HepG2 (cell line): ENCODE data around the gene ALCAM. TPM values are rescaled to one million over a fixed set of nuclear protein-coding genes. Genes with fewer than 3 reads are reported as not detected.

Source experiments
- ATAC-seq: fragments of 200-7000 bp; cut with Tn5 transposase; 3 replicates; pipeline ENCODE4 v1.9.1; 2020; ENCODE audit warnings: mild to moderate bottlenecking, moderate library complexity
- BruUV-seq: library from RNA; stranded (reverse); fragments of 400-500 nt; replicated peaks from 2 replicates; lab custom pipeline; 2021; lab: Mats Ljungman, UMichigan
- CTCF ChIA-PET: fragments of 300-600 bp; formaldehyde crosslinking; extraction: SDS; loops from one replicate; lab custom pipeline; 2021; ENCODE audit warnings: low total read pairs, inconsistent platforms, low intra/inter-chr PET ratio; lab: Yijun Ruan, JAX
- POLR2A ChIA-PET: fragments of 350-600 bp; sonication (Branson Sonifier 250); formaldehyde crosslinking; loops from one replicate; lab custom pipeline; 2020; ENCODE audit warnings: antibody characterized with exemption, inconsistent platforms; lab: Yijun Ruan, JAX
- DNase-seq: peaks from one replicate; pipeline ENCODE4 v3.0.0-alpha.2; 2015; ENCODE audit warnings: low spot score
- FAIRE-seq: peaks from 3 replicates; lab custom pipeline; 2011; peaks lifted over from hg19 to GRCh38; lab: Jason Lieb, UNC
- H2AFZ ChIP-seq: one replicate; pipeline ENCODE4 v1.6.1; 2011; ENCODE audit warnings: low read length, inconsistent platforms
- H3K27ac ChIP-seq: fragments of 300-600 bp; 3 replicates; pipeline ENCODE4 v1.8.0; 2011; ENCODE audit warnings: mixed run types, mild to moderate bottlenecking, mixed read lengths, low read length, inconsistent platforms; ENCODE audit not compliant: insufficient read depth; ENCODE audit errors: extremely low read length
- H3K27me3 ChIP-seq, 2 experiments: fragments of 200-600 bp in 1 of 2; 2 replicates in 1 of 2; 3 replicates in 1 of 2; pipeline versions ENCODE4 v1.6.0 to v1.8.0; 2011; ENCODE audit warnings: low read length in 2 of 2, mild to moderate bottlenecking in 2 of 2, moderate library complexity in 2 of 2, inconsistent platforms in 1 of 2; ENCODE audit not compliant: insufficient read depth in 2 of 2, control insufficient read depth in 1 of 2
- H3K36me3 ChIP-seq, 2 experiments: fragments of 200-600 bp in 1 of 2; replicated peaks in 1 of 2; 2 replicates in 1 of 2; 3 replicates in 1 of 2; pipeline versions ENCODE4 v1.5.1 to v1.8.0; 2011; ENCODE audit warnings: low read length in 2 of 2, inconsistent platforms in 1 of 2; ENCODE audit not compliant: insufficient read depth in 2 of 2, control insufficient read depth in 1 of 2
- H3K4me1 ChIP-seq: 2 replicates; pipeline ENCODE4 v1.5.1; 2012; ENCODE audit warnings: low read length, inconsistent platforms; ENCODE audit not compliant: insufficient read depth
- H3K4me2 ChIP-seq: 2 replicates; pipeline ENCODE4 v1.6.0; 2011; ENCODE audit warnings: low read depth, low read length, inconsistent platforms
- H3K4me3 ChIP-seq, 3 experiments: fragments of 200-600 bp in 1 of 3; sonication (generic), shearing (Covaris generic) in 1 of 3; replicated peaks in 1 of 3; 2 replicates each; pipeline ENCODE4 v1.5.1; 2011 to 2016; ENCODE audit warnings: low read length in 3 of 3, inconsistent platforms in 2 of 3, low read depth in 2 of 3, mild to moderate bottlenecking in 2 of 3, control low read depth in 1 of 3, mixed read lengths in 1 of 3; ENCODE audit not compliant: insufficient read depth in 1 of 3
- H3K79me2 ChIP-seq: one replicate; pipeline ENCODE4 v1.6.1; 2011; ENCODE audit warnings: low read length, inconsistent platforms; ENCODE audit not compliant: insufficient read depth
- H3K9ac ChIP-seq: 2 replicates; pipeline ENCODE4 v1.6.0; 2011; ENCODE audit warnings: mild to moderate bottlenecking, low read depth, low read length, inconsistent platforms; ENCODE audit not compliant: insufficient read depth
- H3K9me3 ChIP-seq: 2 replicates; pipeline ENCODE4 v1.5.1; 2012; ENCODE audit warnings: mild to moderate bottlenecking, low read length
- H4K20me1 ChIP-seq: 2 replicates; pipeline ENCODE4 v1.6.0; 2011; ENCODE audit warnings: inconsistent platforms, mild to moderate bottlenecking, low read length, moderate library complexity; ENCODE audit not compliant: insufficient read depth
- ARID5B ChIP-seq: IDR thresholded peaks from 2 replicates; pipeline ENCODE4 v1.4.0; 2020; ENCODE audit warnings: mild to moderate bottlenecking, missing genetic modification reagents
- FOXO4 ChIP-seq: sonication (generic); formaldehyde crosslinking; conservative IDR thresholded peaks from 2 replicates; pipeline ENCODE4 v1.8.1; 2023; ENCODE audit warnings: missing genetic modification reagents
- GATAD2A ChIP-seq: IDR thresholded peaks from 2 replicates; pipeline ENCODE4 v1.6.1; 2016
- MIER3 ChIP-seq: IDR thresholded peaks from 2 replicates; pipeline ENCODE4 v1.6.1; 2016; ENCODE audit warnings: missing compliant biosample characterization, borderline replicate concordance
- NFE2L2 ChIP-seq: fragments of 150-350 bp; IDR thresholded peaks from 2 replicates; pipeline ENCODE4 v1.6.1; 2014; ENCODE audit warnings: low read length
- RAD21 ChIP-seq: fragments of 450-650 bp; formaldehyde crosslinking; IDR thresholded peaks from 2 replicates; pipeline ENCODE4 v1.5.0; 2020; ENCODE audit warnings: mild to moderate bottlenecking
- THAP11 ChIP-seq: IDR thresholded peaks from 2 replicates; pipeline ENCODE4 v1.6.1; 2016; ENCODE audit warnings: missing biosample characterization, missing genetic modification reagents
- YEATS4 ChIP-seq: sonication (generic); formaldehyde crosslinking; IDR thresholded peaks from 2 replicates; pipeline ENCODE4 v1.4.0; 2020; ENCODE audit warnings: missing genetic modification reagents, borderline replicate concordance
- ZNF143 ChIP-seq: sonication (generic); formaldehyde crosslinking; IDR thresholded peaks from 2 replicates; pipeline ENCODE4 v1.4.0; 2020; ENCODE audit warnings: missing genetic modification reagents
- ZNF281 ChIP-seq: sonication (generic); formaldehyde crosslinking; IDR thresholded peaks from 2 replicates; pipeline ENCODE4 v1.4.0; 2020; ENCODE audit warnings: missing genetic modification reagents, borderline replicate concordance
- ZNF616 ChIP-seq: sonication (generic); formaldehyde crosslinking; IDR thresholded peaks from 2 replicates; pipeline ENCODE4 v1.5.0; 2020; ENCODE audit warnings: low read depth, mild to moderate bottlenecking, missing genetic modification reagents
- ZNF713 ChIP-seq: sonication (generic); formaldehyde crosslinking; IDR thresholded peaks from 2 replicates; pipeline ENCODE4 v1.4.0; 2020; ENCODE audit warnings: mild to moderate bottlenecking, missing genetic modification reagents
- ZNF740 ChIP-seq: sonication (generic); formaldehyde crosslinking; IDR thresholded peaks from 2 replicates; pipeline ENCODE4 v1.4.0; 2020; ENCODE audit warnings: missing genetic modification reagents
- WGBS: methylation state at CpG from one replicate; pipeline ENCODE4 v1.1.6; 2017; ENCODE audit warnings: low lambda C conversion rate; 5-methylcytosine and 5-hydroxymethylcytosine counted together
- in situ Hi-C: cut with HindIII; loops from 2 replicates; pipeline ENCODE4 v1.10.0; 2017; ENCODE audit warnings: low pct_unique_long_range_greater_than_20kb; ENCODE audit not compliant: extremely low pct_ligation_motif_present
- intact Hi-C: fragments of 100-400 bp; cut with micrococcal nuclease; formaldehyde crosslinking; loops from one replicate; pipeline ENCODE4 v1.10.0; 2022; ENCODE audit not compliant: unreplicated experiment
- polyA plus RNA-seq, 8 experiments: library from polyadenylated mRNA; depleted of rRNA in 3 of 8; stranded (reverse) in 7 of 8; unstranded in 1 of 8; fragments of >200 nt; fragmentation: Illumina TruSeq in 4 of 8; extraction: Trizol in 4 of 8; gene quantifications; 2 replicates each; pipeline versions ENCODE4 v1.2.1 to v1.2.3, GENCODE V29; 2011 to 2016; ENCODE audit warnings: low read depth in 4 of 8, missing spikeins in 1 of 8, mixed read lengths in 1 of 8; ENCODE audit not compliant: insufficient read depth in 1 of 8
- total RNA-seq, 5 experiments: library from RNA; depleted of rRNA; stranded (reverse); fragments of >200 nt; fragmentation: Illumina TruSeq; extraction: Trizol; gene quantifications; 2 replicates each; pipeline ENCODE4 v1.2.3, GENCODE V29; 2016; ENCODE audit warnings: low read depth in 1 of 5

ALCAM gene
- total and polyA plus RNA-seq, 2 of the 13 experiments (the other 11 are each of a cell fraction or from before 2014, with no cell fraction given): 26.0 to 33.1 TPM

GRCh38 chr3:105518203-105518602 lies 151.5 kb downstream of the ALCAM start (continued):
- no peak for TF ChIP-seq ZNF616

- no peaks in the 10 kb centered on the region for H3K9me3 ChIP-seq
- DNase-seq: peak; percentile 35
- no peak overlapping the region for H3K27ac ChIP-seq
- H3K36me3 ChIP-seq: no peaks in the 10 kb centered on the region
- in situ Hi-C loops: loop anchor here (25.0 kb wide), 2 partner anchors 307 to 907 kb away; no protein-coding TSS in a partner anchor
- no peaks in the 10 kb centered on the region for H3K4me1 ChIP-seq
- POLR2A ChIA-PET: no interaction called here
- no peak overlapping the region for H2AFZ ChIP-seq
- CTCF ChIA-PET: interaction anchor here (1.1 to 2.0 kb wide), 4 partner anchors 150 to 891 kb away, joined by 3 to 12 read pairs (median 6); no protein-coding TSS in a partner anchor
- no TSS peak for BruUV-seq
- ATAC-seq: peak; percentile 78
- no peaks in the 10 kb centered on the region for H3K79me2 ChIP-seq
- no peak overlapping the region for H3K9ac ChIP-seq
- H3K4me2 ChIP-seq: no peak overlapping the region
- no peaks in the 10 kb centered on the region for H3K27me3 ChIP-seq
- FAIRE-seq: no peak
- no peak overlapping the region for H3K4me3 ChIP-seq
- 7% methylated on average over 4 of the region's 4 CpGs for WGBS
- intact Hi-C loops: loop anchor here (1.0 to 10.0 kb wide), 8 partner anchors 16 to 1524 kb away; partner anchors contain the start of gene ALCAM
- H4K20me1 ChIP-seq: no peaks in the 10 kb centered on the region; the same call in 1 of the 2 replicates
- TF ChIP-seq ZNF740 (CRISPR knock-in tag) (no peak), YEATS4 (CRISPR knock-in tag) (0 out of 2 replicates have a peak, but pooled peaks have one; percentile 24), ZNF143 (CRISPR knock-in tag) (no peak), NFE2L2 (no peak), GATAD2A (CRISPR knock-in tag) (0 out of 2 replicates have a peak, but pooled peaks have one; percentile 31), ARID5B (CRISPR knock-in tag) (0 out of 2 replicates have a peak, but pooled peaks have one; percentile 18), THAP11 (0 out of 2 replicates have a peak, but pooled peaks have one; percentile 18), ZNF713 (CRISPR knock-in tag) (no peak), FOXO4 (CRISPR knock-in tag) (no peak), ZNF281 (no peak), MIER3 (no peak), RAD21 (CRISPR knock-in tag) (peak; percentile 66)
Measured at GRCh38 chr3:105518806-105519418, 152.2 kb downstream of the ALCAM start.
